ENCODE data around the gene SLC16A13. TPM values are rescaled to one million over a fixed set of nuclear protein-coding genes. Genes with fewer than 3 reads are reported as not detected.

SLC16A13 gene
- total and polyA plus RNA-seq, 2 of the 8 experiments (the other 6 are each of a cell fraction or from before 2014, with no cell fraction given) = 5.4 to 5.8 TPM

- CTCF ChIA-PET (ENCODE audit: partially characterized antibody) = interaction anchor here (1.6 kb wide), 1 partner anchor 32 kb away, joined by 4 read pairs; no protein-coding TSS in a partner anchor
- WGBS, 2 experiments (ENCODE audit: extremely low coverage in 1 of 2, insufficient coverage in 1 of 2, insufficient read length in 1 of 2, insufficient replicate concordance in 2 of 2, low coverage in 1 of 2, low lambda C conversion rate in 2 of 2, missing lambda C conversion rate in 1 of 2) = 87% methylated on average over 7 of the region's 7 CpGs; no CpG with 5 or more reads in 1 of the 2 experiments
- H4K20me1 ChIP-seq (replicated peaks in 1 of 2; ENCODE audit: control insufficient read depth in 1 of 2, insufficient read depth in 2 of 2, low read length in 2 of 2) = no peaks in the 10 kb centered on the region
Measured at GRCh38 chr17:7084088-7084487, 48.3 kb downstream of the SLC16A13 start.

More at GRCh38 chr17:7084088-7084487, 48.3 kb downstream of the SLC16A13 start:
- DNase-seq (ENCODE audit: low read depth in 1 of 2, low spot score in 2 of 2) (no peak), FAIRE-seq (no peak)
- Histone ChIP-seq H3K4me1 (replicated peaks in 1 of 4; ENCODE audit: control insufficient read depth in 3 of 4, insufficient read depth in 4 of 4, low read length in 3 of 4) (no peaks in the 10 kb centered on the region), H3K27me3 (replicated peaks in 1 of 4; ENCODE audit: control insufficient read depth in 3 of 4, extremely low read depth in 1 of 4, insufficient read depth in 3 of 4, low read length in 3 of 4) (no peaks in the 10 kb centered on the region), H2AK5ac (ENCODE audit: low read depth, low read length) (no peak overlapping the region), H2BK120ac (replicated peaks; ENCODE audit: low read depth, low read length) (no peak overlapping the region), H2AFZ (ENCODE audit: low read length) (no peak overlapping the region), H3K4me3 (ENCODE audit: extremely low read depth in 1 of 4, insufficient read depth in 2 of 4, low read depth in 3 of 4, low read length in 4 of 4) (no peak overlapping the region), H4K5ac (ENCODE audit: insufficient read length, low read depth, low read length) (no peak overlapping the region), H4K91ac (replicated peaks; ENCODE audit: insufficient read length, low read length) (no peak overlapping the region), H3K4ac (replicated peaks; ENCODE audit: insufficient read length, low read depth, low read length) (no peak overlapping the region), H2BK5ac (ENCODE audit: low read depth, low read length) (no peak overlapping the region), H3K4me2 (ENCODE audit: insufficient read depth in 1 of 2, low read depth in 2 of 2, low read length in 2 of 2) (no peak overlapping the region), H3K23me2 (ENCODE audit: low read depth, low read length) (no peaks in the 10 kb centered on the region), H3K14ac (ENCODE audit: insufficient read length) (no peak overlapping the region), H4K8ac (ENCODE audit: extremely low read depth, insufficient read depth, low read length) (no peak overlapping the region), H3K56ac (replicated peaks; ENCODE audit: insufficient read length, low read depth, low read length) (no peak overlapping the region), H2BK12ac (ENCODE audit: low read depth, low read length) (no peak overlapping the region), H3K9ac (replicated peaks in 1 of 4; ENCODE audit: extremely low read depth in 1 of 4, low read depth in 3 of 4, low read length in 3 of 4) (no peak overlapping the region), H3K36me3 (ENCODE audit: control insufficient read depth in 2 of 4, insufficient read depth in 4 of 4, low read length in 3 of 4) (no peaks in the 10 kb centered on the region), H3K79me1 (ENCODE audit: low read depth, low read length) (no peaks in the 10 kb centered on the region), H2BK20ac (ENCODE audit: low read length) (no peak overlapping the region), H3K9me3 (ENCODE audit: insufficient read depth in 2 of 2, low read depth in 1 of 2, low read length in 1 of 2) (no peaks in the 10 kb centered on the region), H3K18ac (ENCODE audit: extremely low read depth, low read length) (no peak overlapping the region), H3K27ac (ENCODE audit: low read depth, low read length) (no peak overlapping the region), H3K79me2 (ENCODE audit: control insufficient read depth in 1 of 2, insufficient read depth in 2 of 2, low read length in 2 of 2) (no peaks in the 10 kb centered on the region), H2BK15ac (ENCODE audit: low read length) (no peak overlapping the region), H3K23ac (ENCODE audit: insufficient read length) (no peak overlapping the region)
- POLR2A ChIA-PET (ENCODE audit: partially characterized antibody) = no interaction called here
- no peak for TF ChIP-seq SIX5 (IDR thresholded peaks at IDR 0.05; ENCODE audit: low read depth, low read length)
- no peak for TF ChIP-seq SP1 (IDR thresholded peaks at IDR 0.05; ENCODE audit: low read depth, low read length)
- TF ChIP-seq CTBP2 (IDR thresholded peaks at IDR 0.05; ENCODE audit: borderline replicate concordance, insufficient read depth, insufficient read length, low read length) = no peak
- no peak for TF ChIP-seq RNF2 (IDR thresholded peaks at IDR 0.05; ENCODE audit: borderline replicate concordance, low read depth, low read length, missing control alignments, poor library complexity, severe bottlenecking)

Measured in H1 (cell line).